ENCODE results near the gene SMYD3.

The SMYD3 gene

DNA sequence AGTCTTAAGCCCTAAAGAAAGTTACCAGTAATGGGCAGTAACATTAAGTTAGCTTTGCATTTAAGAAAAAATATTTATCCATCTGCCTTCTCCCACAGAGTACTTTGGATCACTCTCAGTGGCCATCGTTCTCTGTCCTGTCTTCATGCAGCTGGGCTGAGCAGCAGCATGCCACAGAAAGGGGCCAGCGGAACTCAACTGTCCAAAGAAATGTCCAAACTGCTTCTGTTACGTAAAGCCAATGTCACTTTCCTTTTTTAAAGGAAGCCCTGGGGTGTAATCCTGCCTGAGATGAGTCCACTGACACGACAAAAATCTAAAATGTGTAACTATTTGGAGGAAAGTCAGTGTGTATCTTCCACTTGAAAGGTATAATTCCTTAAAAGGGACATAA lies 291.6 kb downstream of the SMYD3 start:
- no peak overlapping the region for H3K27ac ChIP-seq (ENCODE audit: extremely low read depth, low read depth, low read length)
- no peaks in the 10 kb centered on the region for H3K9me3 ChIP-seq (ENCODE audit: control insufficient read depth, insufficient read depth, low read depth, low read length)
- ChIA-PET CTCF (no interaction called here), POLR2A (no interaction called here)
- H3K36me3 ChIP-seq (ENCODE audit: control insufficient read depth in 2 of 2, insufficient read depth in 1 of 2, low read length in 2 of 2), result no peaks in the 10 kb centered on the region
- H3K4me3 ChIP-seq (ENCODE audit: low read depth, low read length), result no peak overlapping the region
- H3K4me1 ChIP-seq (ENCODE audit: control insufficient read depth, insufficient read depth, low read length), result no peaks in the 10 kb centered on the region
- TF ChIP-seq ZNF391 (tag by site-specific recombination; IDR thresholded peaks at IDR 0.05; ENCODE audit: borderline replicate concordance, low read depth) (no peak), RBAK (tag by site-specific recombination; IDR thresholded peaks at IDR 0.05) (no peak), ZNF292 (tag by site-specific recombination; IDR thresholded peaks at IDR 0.05; ENCODE audit: borderline replicate concordance, low read depth) (no peak), ZBTB1 (tag by site-specific recombination; IDR thresholded peaks at IDR 0.05) (no peak), ZNF548 (tag by site-specific recombination; IDR thresholded peaks at IDR 0.05) (no peak), ZNF426 (tag by site-specific recombination; IDR thresholded peaks at IDR 0.05) (no peak), ZNF670 (tag by site-specific recombination; IDR thresholded peaks at IDR 0.05; ENCODE audit: low read depth) (no peak)
- TF ChIP-seq, protein P1, sequence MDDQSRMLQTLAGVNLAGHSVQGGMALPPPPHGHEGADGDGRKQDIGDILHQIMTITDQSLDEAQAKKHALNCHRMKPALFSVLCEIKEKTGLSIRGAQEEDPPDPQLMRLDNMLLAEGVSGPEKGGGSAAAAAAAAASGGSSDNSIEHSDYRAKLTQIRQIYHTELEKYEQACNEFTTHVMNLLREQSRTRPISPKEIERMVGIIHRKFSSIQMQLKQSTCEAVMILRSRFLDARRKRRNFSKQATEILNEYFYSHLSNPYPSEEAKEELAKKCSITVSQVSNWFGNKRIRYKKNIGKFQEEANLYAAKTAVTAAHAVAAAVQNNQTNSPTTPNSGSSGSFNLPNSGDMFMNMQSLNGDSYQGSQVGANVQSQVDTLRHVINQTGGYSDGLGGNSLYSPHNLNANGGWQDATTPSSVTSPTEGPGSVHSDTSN (CRISPR knock-in tag; IDR thresholded peaks at IDR 0.05), result no peak

DNA sequence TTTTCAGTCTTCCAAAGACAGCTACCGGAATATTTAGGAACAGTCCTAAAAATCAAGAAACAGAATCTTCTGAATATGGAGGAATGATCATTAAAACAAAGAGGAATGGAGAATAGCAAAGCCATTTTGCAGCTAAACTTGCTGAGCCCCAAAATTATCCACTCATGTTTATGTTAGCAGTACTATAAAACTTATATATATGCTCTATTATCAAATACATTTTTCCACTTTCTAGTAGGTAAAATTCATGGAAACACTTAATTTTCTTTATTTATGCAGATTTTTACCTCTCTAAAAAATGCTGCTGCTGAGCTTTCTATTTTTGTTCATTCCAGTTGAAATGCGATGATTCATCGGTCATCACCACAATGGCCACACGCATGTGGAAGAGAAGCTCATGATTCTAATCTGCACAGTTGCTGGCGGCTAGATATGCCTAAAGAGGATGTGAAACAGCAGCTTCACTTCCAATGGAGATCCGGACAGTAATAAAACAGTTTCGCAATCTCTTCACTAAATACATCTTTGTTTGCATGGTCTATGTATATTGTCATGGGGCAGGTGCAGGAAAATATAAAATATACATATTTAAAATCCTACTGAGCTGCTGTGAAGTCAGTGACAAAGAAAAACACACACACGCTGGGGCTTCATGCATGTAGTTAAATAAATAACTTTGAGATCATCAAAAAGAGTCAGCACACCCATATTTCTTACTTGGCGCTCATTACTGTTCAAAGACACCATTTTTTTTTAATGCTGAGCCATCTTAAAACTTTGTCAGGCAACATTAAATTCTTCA lies 292.2 kb downstream of the SMYD3 start:
- ChIA-PET CTCF (no interaction called here), POLR2A (no interaction called here)
- no peak overlapping the region for H3K4me3 ChIP-seq (ENCODE audit: low read depth, low read length)
- no peaks in the 10 kb centered on the region for H3K36me3 ChIP-seq (ENCODE audit: control insufficient read depth in 2 of 2, insufficient read depth in 1 of 2, low read length in 2 of 2)
- no peaks in the 10 kb centered on the region for H3K9me3 ChIP-seq (ENCODE audit: control insufficient read depth, insufficient read depth, low read depth, low read length)
- TF ChIP-seq, protein P2, sequence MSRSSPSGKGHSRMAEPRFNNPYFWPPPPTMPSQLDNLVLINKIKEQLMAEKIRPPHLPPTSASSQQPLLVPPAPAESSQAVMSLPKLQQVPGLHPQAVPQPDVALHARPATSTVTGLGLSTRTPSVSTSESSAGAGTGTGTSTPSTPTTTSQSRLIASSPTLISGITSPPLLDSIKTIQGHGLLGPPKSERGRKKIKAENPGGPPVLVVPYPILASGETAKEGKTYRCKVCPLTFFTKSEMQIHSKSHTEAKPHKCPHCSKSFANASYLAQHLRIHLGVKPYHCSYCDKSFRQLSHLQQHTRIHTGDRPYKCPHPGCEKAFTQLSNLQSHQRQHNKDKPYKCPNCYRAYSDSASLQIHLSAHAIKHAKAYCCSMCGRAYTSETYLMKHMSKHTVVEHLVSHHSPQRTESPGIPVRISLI (tag by site-specific recombination; IDR thresholded peaks at IDR 0.05), result no peak
- TF ChIP-seq ZNF843 (tag by site-specific recombination; IDR thresholded peaks at IDR 0.05) (no peak), MEIS1 (CRISPR knock-in tag; IDR thresholded peaks at IDR 0.05; ENCODE audit: borderline replicate concordance) (no peak), ZNF112 (tag by site-specific recombination; IDR thresholded peaks at IDR 0.05) (no peak)
- H3K4me1 ChIP-seq (ENCODE audit: control insufficient read depth, insufficient read depth, low read length), result no peaks in the 10 kb centered on the region
- no peak overlapping the region for H3K27ac ChIP-seq (ENCODE audit: extremely low read depth, low read depth, low read length)

DNA sequence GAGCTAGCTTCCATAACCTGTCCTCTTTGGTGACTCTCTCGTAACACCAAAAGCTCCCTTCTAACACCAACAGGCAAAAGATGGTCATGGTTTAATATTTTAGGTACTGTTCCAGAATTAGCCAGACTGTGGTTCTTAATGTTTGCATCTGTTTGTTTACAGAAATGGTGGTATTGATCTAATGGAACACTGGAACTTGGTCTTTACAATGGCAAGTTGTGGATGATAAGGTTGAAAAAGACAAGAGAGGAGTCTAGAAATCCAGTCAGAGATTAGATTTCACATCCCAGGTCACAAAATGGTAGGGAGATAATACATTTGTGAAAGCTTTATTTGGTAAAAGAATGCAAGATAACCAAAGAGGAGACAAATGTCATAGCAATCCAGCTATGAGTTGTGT lies 293.1 kb downstream of the SMYD3 start:
- ChIA-PET POLR2A (no interaction called here), CTCF (no interaction called here)
- Histone ChIP-seq H3K36me3 (ENCODE audit: control insufficient read depth in 2 of 2, insufficient read depth in 1 of 2, low read length in 2 of 2) (no peaks in the 10 kb centered on the region), H3K4me3 (ENCODE audit: low read depth, low read length) (no peak overlapping the region), H3K9me3 (ENCODE audit: control insufficient read depth, insufficient read depth, low read depth, low read length) (no peaks in the 10 kb centered on the region), H3K27ac (ENCODE audit: extremely low read depth, low read depth, low read length) (no peak overlapping the region), H3K4me1 (ENCODE audit: control insufficient read depth, insufficient read depth, low read length) (no peaks in the 10 kb centered on the region)
- TF ChIP-seq, protein P3, sequence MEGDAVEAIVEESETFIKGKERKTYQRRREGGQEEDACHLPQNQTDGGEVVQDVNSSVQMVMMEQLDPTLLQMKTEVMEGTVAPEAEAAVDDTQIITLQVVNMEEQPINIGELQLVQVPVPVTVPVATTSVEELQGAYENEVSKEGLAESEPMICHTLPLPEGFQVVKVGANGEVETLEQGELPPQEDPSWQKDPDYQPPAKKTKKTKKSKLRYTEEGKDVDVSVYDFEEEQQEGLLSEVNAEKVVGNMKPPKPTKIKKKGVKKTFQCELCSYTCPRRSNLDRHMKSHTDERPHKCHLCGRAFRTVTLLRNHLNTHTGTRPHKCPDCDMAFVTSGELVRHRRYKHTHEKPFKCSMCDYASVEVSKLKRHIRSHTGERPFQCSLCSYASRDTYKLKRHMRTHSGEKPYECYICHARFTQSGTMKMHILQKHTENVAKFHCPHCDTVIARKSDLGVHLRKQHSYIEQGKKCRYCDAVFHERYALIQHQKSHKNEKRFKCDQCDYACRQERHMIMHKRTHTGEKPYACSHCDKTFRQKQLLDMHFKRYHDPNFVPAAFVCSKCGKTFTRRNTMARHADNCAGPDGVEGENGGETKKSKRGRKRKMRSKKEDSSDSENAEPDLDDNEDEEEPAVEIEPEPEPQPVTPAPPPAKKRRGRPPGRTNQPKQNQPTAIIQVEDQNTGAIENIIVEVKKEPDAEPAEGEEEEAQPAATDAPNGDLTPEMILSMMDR (tag by site-specific recombination; IDR thresholded peaks at IDR 0.05), result no peak
- TF ChIP-seq TCF7L2 (IDR thresholded peaks at IDR 0.05; ENCODE audit: borderline replicate concordance, low read depth, low read length), result no peak
- TF ChIP-seq SALL2 (tag by site-specific recombination; IDR thresholded peaks at IDR 0.05; ENCODE audit: borderline replicate concordance), result no peak
- no peak for TF ChIP-seq HOXA7 (CRISPR knock-in tag; IDR thresholded peaks at IDR 0.05; ENCODE audit: borderline replicate concordance)
- no peak for TF ChIP-seq ZNF132 (tag by site-specific recombination; IDR thresholded peaks at IDR 0.05; ENCODE audit: borderline replicate concordance)
- TF ChIP-seq, protein P4, sequence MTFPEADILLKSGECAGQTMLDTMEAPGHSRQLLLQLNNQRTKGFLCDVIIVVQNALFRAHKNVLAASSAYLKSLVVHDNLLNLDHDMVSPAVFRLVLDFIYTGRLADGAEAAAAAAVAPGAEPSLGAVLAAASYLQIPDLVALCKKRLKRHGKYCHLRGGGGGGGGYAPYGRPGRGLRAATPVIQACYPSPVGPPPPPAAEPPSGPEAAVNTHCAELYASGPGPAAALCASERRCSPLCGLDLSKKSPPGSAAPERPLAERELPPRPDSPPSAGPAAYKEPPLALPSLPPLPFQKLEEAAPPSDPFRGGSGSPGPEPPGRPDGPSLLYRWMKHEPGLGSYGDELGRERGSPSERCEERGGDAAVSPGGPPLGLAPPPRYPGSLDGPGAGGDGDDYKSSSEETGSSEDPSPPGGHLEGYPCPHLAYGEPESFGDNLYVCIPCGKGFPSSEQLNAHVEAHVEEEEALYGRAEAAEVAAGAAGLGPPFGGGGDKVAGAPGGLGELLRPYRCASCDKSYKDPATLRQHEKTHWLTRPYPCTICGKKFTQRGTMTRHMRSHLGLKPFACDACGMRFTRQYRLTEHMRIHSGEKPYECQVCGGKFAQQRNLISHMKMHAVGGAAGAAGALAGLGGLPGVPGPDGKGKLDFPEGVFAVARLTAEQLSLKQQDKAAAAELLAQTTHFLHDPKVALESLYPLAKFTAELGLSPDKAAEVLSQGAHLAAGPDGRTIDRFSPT (tag by site-specific recombination; IDR thresholded peaks at IDR 0.05), result no peak
- no peak for TF ChIP-seq ZNF658 (tag by site-specific recombination; IDR thresholded peaks at IDR 0.05)
- no peak for TF ChIP-seq ZNF324 (tag by site-specific recombination; IDR thresholded peaks at IDR 0.05)
- TF ChIP-seq ZNF664 (tag by site-specific recombination; IDR thresholded peaks at IDR 0.05), result no peak
- no peak for TF ChIP-seq ZBTB21 (tag by site-specific recombination; IDR thresholded peaks at IDR 0.05)
- no peak for TF ChIP-seq ZNF529 (tag by site-specific recombination; IDR thresholded peaks at IDR 0.05; ENCODE audit: insufficient replicate concordance)
- TF ChIP-seq, protein P5, sequence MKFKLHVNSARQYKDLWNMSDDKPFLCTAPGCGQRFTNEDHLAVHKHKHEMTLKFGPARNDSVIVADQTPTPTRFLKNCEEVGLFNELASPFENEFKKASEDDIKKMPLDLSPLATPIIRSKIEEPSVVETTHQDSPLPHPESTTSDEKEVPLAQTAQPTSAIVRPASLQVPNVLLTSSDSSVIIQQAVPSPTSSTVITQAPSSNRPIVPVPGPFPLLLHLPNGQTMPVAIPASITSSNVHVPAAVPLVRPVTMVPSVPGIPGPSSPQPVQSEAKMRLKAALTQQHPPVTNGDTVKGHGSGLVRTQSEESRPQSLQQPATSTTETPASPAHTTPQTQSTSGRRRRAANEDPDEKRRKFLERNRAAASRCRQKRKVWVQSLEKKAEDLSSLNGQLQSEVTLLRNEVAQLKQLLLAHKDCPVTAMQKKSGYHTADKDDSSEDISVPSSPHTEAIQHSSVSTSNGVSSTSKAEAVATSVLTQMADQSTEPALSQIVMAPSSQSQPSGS (tag by site-specific recombination; IDR thresholded peaks at IDR 0.05; ENCODE audit: low read depth), result no peak
